ENCODE data around the gene NDUFC2. TPM values are rescaled to one million over a fixed set of nuclear protein-coding genes. Genes with fewer than 3 reads are reported as not detected.
"Not testable (repeated sequence)": the region's sequence is repeated elsewhere in the genome, so short reads cannot be mapped to it uniquely, and the experiment has no call there.

The NDUFC2 gene
- total and polyA plus RNA-seq, 2 experiments from 2014 or later = 86.6 to 462 TPM

DNA sequence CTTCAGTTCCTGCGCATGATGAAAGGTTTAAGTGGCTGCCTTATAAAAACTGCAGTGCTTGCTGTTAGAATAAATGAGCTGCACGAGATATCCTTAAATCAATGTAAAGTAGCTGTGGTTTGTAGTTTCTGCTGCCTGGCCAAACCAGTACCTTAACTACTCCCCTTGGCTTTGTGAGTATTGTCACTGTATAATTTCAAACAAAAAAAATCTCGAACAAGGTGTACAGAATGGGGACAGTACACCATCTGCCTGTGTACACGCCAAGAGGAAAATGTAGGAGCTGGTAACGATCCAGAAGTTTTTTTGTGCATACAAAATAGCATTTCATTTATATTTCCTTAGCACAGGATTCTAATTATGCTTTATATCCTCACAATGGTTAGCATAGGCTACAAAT lies 20.6 kb upstream of the NDUFC2 start:
- Histone ChIP-seq H3K9me2 (ENCODE audit: insufficient read depth) (no peaks in the 10 kb centered on the region), H3F3A (ENCODE audit: insufficient read depth) (no peaks in the 10 kb centered on the region)
- WGBS, 2 experiments (ENCODE audit: low coverage in 1 of 2, low lambda C conversion rate in 2 of 2, missing lambda C conversion rate in 2 of 2) = 90 to 97% methylated on average over 5 of the region's 5 CpGs

DNA sequence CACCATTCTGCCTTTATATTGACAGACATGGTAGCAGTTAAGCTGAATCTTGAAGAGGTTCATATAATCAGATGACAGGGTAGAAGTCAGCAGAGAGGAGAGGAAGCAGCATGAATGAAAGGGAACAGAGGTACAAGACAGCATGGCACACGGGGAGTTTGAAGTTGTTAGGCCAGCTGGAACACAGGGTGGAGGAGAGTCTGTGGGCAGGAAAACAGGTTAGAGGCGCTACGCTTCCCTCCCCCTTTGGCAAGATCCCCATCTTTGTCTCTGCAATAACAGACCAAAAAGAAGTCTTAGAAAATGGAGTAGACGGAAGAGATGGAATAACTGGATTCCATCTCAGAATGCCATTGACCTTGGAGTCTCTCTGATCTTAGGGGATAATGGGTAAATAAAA lies 20.0 kb upstream of the NDUFC2 start:
- H3K9me2 ChIP-seq (ENCODE audit: insufficient read depth) = no peaks in the 10 kb centered on the region
- DNase-seq = no peak
- H3K79me2 ChIP-seq (ENCODE audit: insufficient read depth) = no peaks in the 10 kb centered on the region
- no peak overlapping the region for H3K9ac ChIP-seq
- in situ Hi-C loops (cut with MboI) = no loop called here
- no peaks in the 10 kb centered on the region for H3K9me3 ChIP-seq (ENCODE audit: low read depth)
- H4K20me1 ChIP-seq (ENCODE audit: insufficient read depth) = no peaks in the 10 kb centered on the region
- TF ChIP-seq EZH2 (IDR thresholded peaks at IDR 0.05; ENCODE audit: insufficient read depth, poor library complexity, severe bottlenecking) = no peak
- TF ChIP-seq EZH2phosphoT487 (IDR thresholded peaks at IDR 0.05; ENCODE audit: insufficient read depth, low read depth) = no peak
- peaks cover 5% of the 10 kb centered on the region; the same call in 1 of the 2 replicates for H3K36me3 ChIP-seq (ENCODE audit: low read depth)
- no peaks in the 10 kb centered on the region for H3F3A ChIP-seq (ENCODE audit: insufficient read depth)
- WGBS, 2 experiments (ENCODE audit: low coverage in 1 of 2, low lambda C conversion rate in 2 of 2, missing lambda C conversion rate in 2 of 2) = 96% methylated on average over 4 of the region's 4 CpGs
- H3K4me1 ChIP-seq (ENCODE audit: insufficient read depth) = no peaks in the 10 kb centered on the region
- no peaks in the 10 kb centered on the region for H3K27me3 ChIP-seq (replicated peaks; ENCODE audit: insufficient read depth)
- H3K27ac ChIP-seq = no peak overlapping the region
- no peak overlapping the region for H2AFZ ChIP-seq
- no peak overlapping the region for H3K4me2 ChIP-seq (ENCODE audit: unreplicated experiment)
- H3K4me3 ChIP-seq = no peak overlapping the region

More for the DNA sequence above, 20.6 kb upstream of the NDUFC2 start:
- H3K9ac ChIP-seq = no peak overlapping the region
- no peak for TF ChIP-seq EZH2 (IDR thresholded peaks at IDR 0.05; ENCODE audit: insufficient read depth, poor library complexity, severe bottlenecking)
- TF ChIP-seq EZH2phosphoT487 (IDR thresholded peaks at IDR 0.05; ENCODE audit: insufficient read depth, low read depth) = no peak
- peaks cover 5% of the 10 kb centered on the region; the same call in 1 of the 2 replicates for H3K36me3 ChIP-seq (ENCODE audit: low read depth)
- H3K4me2 ChIP-seq (ENCODE audit: unreplicated experiment) = no peak overlapping the region
- no peak for DNase-seq
- no peaks in the 10 kb centered on the region for H3K27me3 ChIP-seq (replicated peaks; ENCODE audit: insufficient read depth)
- in situ Hi-C loops (cut with MboI) = no loop called here
- no peaks in the 10 kb centered on the region for H3K79me2 ChIP-seq (ENCODE audit: insufficient read depth)
- no peaks in the 10 kb centered on the region for H3K4me1 ChIP-seq (ENCODE audit: insufficient read depth)
- H3K9me3 ChIP-seq (ENCODE audit: low read depth) = no peaks in the 10 kb centered on the region
- no peaks in the 10 kb centered on the region for H4K20me1 ChIP-seq (ENCODE audit: insufficient read depth)
- H3K4me3 ChIP-seq = no peak overlapping the region
- H3K27ac ChIP-seq = no peak overlapping the region
- H2AFZ ChIP-seq = no peak overlapping the region

DNA sequence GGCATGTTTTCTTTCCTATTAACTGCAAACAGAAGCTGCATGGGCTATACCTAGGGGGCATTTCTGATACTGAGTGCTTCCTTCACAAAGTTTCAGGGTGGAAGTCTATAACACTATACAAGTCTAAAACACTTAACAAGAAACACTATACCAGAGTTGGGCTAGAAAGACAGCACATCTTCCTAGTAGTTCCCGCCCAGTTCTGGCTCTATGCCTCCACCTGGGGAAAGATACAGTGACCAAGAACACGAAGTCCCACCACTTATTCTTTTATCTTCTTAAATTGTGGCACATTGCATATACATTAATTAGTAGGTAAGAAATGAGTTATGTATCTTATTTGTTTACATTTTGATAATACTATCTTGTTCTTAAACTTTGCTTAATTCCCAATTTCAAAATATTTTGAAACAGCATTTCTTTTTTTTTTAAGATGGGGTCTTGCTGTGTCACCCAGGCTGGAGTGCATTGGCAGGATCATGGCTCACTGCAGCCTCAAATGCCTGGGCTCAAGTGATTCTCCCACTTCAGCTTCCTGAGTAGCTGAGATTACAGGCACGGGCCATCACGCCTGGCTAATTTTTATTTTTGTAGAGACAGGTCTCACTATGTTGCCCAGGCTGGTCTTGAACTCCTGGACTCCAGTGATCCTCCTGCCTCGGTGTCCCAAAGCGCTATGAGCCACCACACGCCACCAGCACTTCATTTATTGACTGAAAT lies 18.2 kb upstream of the NDUFC2 start:
- Histone ChIP-seq H3K36me3 (ENCODE audit: low read depth) (peaks cover 8% of the 10 kb centered on the region; the same call in 1 of the 2 replicates), H3K4me2 (ENCODE audit: unreplicated experiment) (no peak overlapping the region), H3K9me2 (ENCODE audit: insufficient read depth) (no peaks in the 10 kb centered on the region), H2AFZ (no peak overlapping the region), H3K27ac (no peak overlapping the region), H4K20me1 (ENCODE audit: insufficient read depth) (no peaks in the 10 kb centered on the region), H3K27me3 (replicated peaks; ENCODE audit: insufficient read depth) (no peaks in the 10 kb centered on the region), H3K79me2 (ENCODE audit: insufficient read depth) (no peaks in the 10 kb centered on the region), H3K9ac (no peak overlapping the region), H3F3A (ENCODE audit: insufficient read depth) (no peaks in the 10 kb centered on the region), H3K9me3 (ENCODE audit: low read depth) (no peaks in the 10 kb centered on the region), H3K4me1 (ENCODE audit: insufficient read depth) (no peaks in the 10 kb centered on the region), H3K4me3 (no peak overlapping the region)
- no peak for TF ChIP-seq EZH2phosphoT487 (IDR thresholded peaks at IDR 0.05; ENCODE audit: insufficient read depth, low read depth)
- TF ChIP-seq EZH2 (IDR thresholded peaks at IDR 0.05; ENCODE audit: insufficient read depth, poor library complexity, severe bottlenecking) = no peak
- no peak for DNase-seq
- 97% methylated on average over 7 of the region's 7 CpGs for WGBS, 2 experiments (ENCODE audit: low coverage in 1 of 2, low lambda C conversion rate in 2 of 2, missing lambda C conversion rate in 2 of 2)
- in situ Hi-C loops (cut with MboI) = no loop called here

DNA sequence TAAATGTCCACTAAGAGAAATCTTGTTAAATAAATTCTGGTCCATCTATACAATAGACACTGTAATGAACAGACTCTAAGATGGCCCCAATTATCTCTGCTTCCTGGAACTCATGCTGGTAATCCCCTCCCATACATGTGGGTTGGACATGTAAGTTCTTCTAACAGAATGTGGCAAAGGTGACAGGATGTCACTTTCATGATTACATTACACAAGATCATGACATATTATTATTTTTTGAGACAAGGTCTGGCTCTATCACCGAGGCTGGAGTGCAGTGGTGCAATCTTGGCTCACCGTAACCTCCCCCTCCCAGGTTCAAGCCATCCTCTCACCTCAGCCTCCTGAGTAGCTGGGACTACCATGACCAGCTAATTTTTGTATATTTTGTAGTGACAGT lies 14.6 kb upstream of the NDUFC2 start:
- Histone ChIP-seq H3K27ac (no peak overlapping the region), H3K4me1 (ENCODE audit: insufficient read depth) (no peaks in the 10 kb centered on the region), H3K79me2 (ENCODE audit: insufficient read depth) (no peaks in the 10 kb centered on the region), H3K4me2 (ENCODE audit: unreplicated experiment) (no peak overlapping the region), H3K9me3 (ENCODE audit: low read depth) (no peaks in the 10 kb centered on the region), H3F3A (ENCODE audit: insufficient read depth) (no peaks in the 10 kb centered on the region), H3K4me3 (no peak overlapping the region), H3K27me3 (replicated peaks; ENCODE audit: insufficient read depth) (no peaks in the 10 kb centered on the region), H3K9me2 (ENCODE audit: insufficient read depth) (no peaks in the 10 kb centered on the region), H2AFZ (no peak overlapping the region), H4K20me1 (ENCODE audit: insufficient read depth) (no peaks in the 10 kb centered on the region), H3K9ac (no peak overlapping the region), H3K36me3 (ENCODE audit: low read depth) (peaks cover 3% of the 10 kb centered on the region; the same call in 1 of the 2 replicates)
- in situ Hi-C loops (cut with MboI) = no loop called here
- TF ChIP-seq EZH2 (IDR thresholded peaks at IDR 0.05; ENCODE audit: insufficient read depth, poor library complexity, severe bottlenecking) (no peak), EZH2phosphoT487 (IDR thresholded peaks at IDR 0.05; ENCODE audit: insufficient read depth, low read depth) (no peak)
- 97 to 100% methylated on average over 2 of the region's 2 CpGs for WGBS, 2 experiments (ENCODE audit: low coverage in 1 of 2, low lambda C conversion rate in 2 of 2, missing lambda C conversion rate in 2 of 2)
- DNase-seq = no peak

- H3K9ac ChIP-seq; H3K79me2 ChIP-seq (ENCODE audit: insufficient read depth); DNase-seq; H3K36me3 ChIP-seq (ENCODE audit: low read depth); H3K4me2 ChIP-seq (ENCODE audit: unreplicated experiment); H3K4me3 ChIP-seq; H3K9me3 ChIP-seq (ENCODE audit: low read depth); H4K20me1 ChIP-seq (ENCODE audit: insufficient read depth); H3K9me2 ChIP-seq (ENCODE audit: insufficient read depth); H3K27ac ChIP-seq; H2AFZ ChIP-seq; H3F3A ChIP-seq (ENCODE audit: insufficient read depth); H3K4me1 ChIP-seq (ENCODE audit: insufficient read depth); H3K27me3 ChIP-seq (replicated peaks; ENCODE audit: insufficient read depth); in situ Hi-C loops (cut with MboI): not testable (repeated sequence)
- WGBS, 2 experiments (ENCODE audit: low coverage in 1 of 2, low lambda C conversion rate in 2 of 2, missing lambda C conversion rate in 2 of 2) = 85 to 89% methylated on average over 6 of the region's 6 CpGs
Measured at GRCh38 chr11:78086521-78087074, 6.9 kb upstream of the NDUFC2 start.

All from GM23248 (cell line).